Fibroblast of skin of left biceps (primary cell): Measurements from ENCODE around the gene KCTD12.

ENCODE experiments used
- DNase-seq, 2 experiments: peaks; one replicate each; pipeline ENCODE4 v3.0.0-alpha.2; 2013; ENCODE audit warnings: low read depth in 2 of 2

Gene KCTD12

DNA sequence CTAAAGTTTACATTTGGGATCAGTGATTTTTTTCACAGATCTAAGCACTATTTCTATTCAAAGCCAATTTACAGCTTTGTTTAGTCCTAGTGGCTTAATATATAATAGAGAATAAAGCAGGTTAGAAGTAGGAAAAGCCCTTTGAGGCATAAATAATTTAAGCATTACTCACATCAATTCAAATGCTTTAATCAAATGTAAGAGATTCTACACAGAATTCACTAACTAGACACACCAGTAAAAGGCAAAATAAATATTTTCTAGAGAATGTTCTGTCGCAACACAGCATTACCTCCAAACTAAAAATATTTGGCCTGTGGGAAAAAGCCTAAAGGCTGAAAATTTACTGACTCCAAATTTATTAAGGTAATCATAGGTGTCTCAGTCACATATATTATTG, 31.3 kb downstream of the KCTD12 start:
- DNase-seq = peak in 1 of 2 experiments; percentile 15

DNA sequence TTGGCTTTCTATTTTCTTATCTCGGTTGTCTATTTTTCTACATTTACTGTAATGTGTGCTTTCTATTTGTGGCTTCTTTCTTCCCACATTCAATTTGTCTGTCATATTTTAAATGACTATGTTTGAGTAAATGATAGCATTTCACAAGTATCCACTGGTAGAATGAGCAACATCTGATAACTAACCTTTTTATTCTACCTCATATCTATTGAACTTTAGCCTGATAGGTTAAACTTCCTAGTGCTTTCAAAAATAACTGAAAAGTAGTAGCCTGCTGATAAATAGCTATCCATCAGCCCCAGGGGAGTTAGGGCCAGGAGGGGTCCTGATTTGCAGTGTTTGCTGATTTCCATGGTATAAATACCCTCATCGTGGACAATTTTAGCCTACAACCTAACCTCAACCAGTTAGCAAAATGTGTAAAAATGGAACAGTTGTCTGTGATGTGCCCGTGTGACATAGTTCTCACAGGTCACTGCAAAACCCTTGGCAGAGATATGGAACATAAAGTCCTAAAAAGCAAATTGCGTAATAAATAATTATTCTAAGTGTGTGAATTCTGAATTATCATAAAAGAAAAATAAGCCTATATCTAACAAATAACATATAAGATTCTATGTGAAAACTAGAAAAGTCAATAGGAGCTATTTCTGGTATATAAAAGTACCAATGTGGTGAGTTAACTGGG, 32.1 kb downstream of the KCTD12 start:
- DNase-seq = no peak

- DNase-seq = no peak
Measured at GRCh38 chr13:76853481-76853880, 32.7 kb downstream of the KCTD12 start.

- DNase-seq = no peak
Measured at GRCh38 chr13:76852986-76853385, 33.2 kb downstream of the KCTD12 start.

GRCh38 chr13:76851961-76852360, 34.2 kb downstream of the KCTD12 start:
- no peak for DNase-seq

- DNase-seq = no peak
Measured at GRCh38 chr13:76849493-76849892, 36.7 kb downstream of the KCTD12 start.

- no peak for DNase-seq
Measured at GRCh38 chr13:76848596-76848995, 37.6 kb downstream of the KCTD12 start.

- DNase-seq = no peak
Measured at GRCh38 chr13:76846363-76846762, 39.8 kb downstream of the KCTD12 start.

GRCh38 chr13:76845865-76846264, 40.3 kb downstream of the KCTD12 start:
- no peak for DNase-seq

DNA sequence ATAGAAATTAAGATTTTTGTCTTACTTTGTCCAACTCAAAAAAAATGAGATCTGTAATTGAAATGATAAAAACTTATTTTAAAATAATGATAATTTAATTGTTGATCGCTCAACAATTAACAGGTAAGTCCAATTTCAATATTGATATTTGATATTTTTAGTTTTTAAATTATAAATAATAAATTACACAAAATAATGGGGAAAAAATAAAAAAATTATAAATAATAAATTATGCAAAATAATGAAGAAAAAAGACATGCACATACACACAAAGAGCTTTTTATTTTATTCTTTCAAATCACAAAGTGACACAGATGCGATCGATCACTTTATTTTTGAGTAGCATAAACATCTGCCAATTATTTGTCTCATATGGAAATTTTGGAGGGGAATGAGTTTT, 40.8 kb downstream of the KCTD12 start:
- no peak for DNase-seq

- DNase-seq = no peak
Measured at GRCh38 chr13:76837801-76838200, 48.4 kb downstream of the KCTD12 start.

GRCh38 chr13:76836311-76836710, 49.9 kb downstream of the KCTD12 start:
- DNase-seq = peak; percentile 55 to 72

GRCh38 chr13:76833441-76833954, 52.7 kb downstream of the KCTD12 start:
- no peak for DNase-seq

DNA sequence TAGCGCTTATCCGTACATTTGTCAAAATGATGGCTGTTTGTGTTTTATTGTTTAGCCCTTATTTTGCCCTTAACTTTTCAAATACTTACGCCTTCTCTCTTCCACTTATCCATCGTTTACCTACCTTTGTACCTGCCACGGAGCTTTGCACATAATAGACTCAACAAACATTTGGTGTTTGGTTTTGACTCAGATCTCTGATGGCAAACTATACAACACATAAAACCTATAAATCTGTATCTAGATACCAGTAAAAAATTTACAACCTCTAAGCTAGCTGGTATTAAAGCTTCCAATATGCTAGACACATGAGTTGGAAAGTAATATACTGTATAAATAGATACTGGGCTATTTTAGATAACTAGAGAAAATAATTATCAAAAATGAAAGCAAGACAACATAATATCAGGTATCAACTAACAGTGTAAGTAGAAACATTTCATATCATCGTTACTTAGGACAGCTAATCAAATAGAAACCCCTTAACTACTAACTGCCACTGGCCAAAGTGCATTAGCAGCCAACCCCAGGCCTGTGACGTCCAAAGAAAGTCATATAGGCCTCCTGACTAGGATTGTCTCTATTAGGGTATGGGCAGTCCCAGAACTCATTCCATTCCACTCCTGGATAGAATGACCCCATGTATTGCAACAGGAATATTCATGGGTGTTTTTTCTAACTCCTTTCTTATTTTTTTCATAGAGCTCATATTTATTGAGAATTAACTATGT, 53.8 kb downstream of the KCTD12 start:
- no peak for DNase-seq

DNA sequence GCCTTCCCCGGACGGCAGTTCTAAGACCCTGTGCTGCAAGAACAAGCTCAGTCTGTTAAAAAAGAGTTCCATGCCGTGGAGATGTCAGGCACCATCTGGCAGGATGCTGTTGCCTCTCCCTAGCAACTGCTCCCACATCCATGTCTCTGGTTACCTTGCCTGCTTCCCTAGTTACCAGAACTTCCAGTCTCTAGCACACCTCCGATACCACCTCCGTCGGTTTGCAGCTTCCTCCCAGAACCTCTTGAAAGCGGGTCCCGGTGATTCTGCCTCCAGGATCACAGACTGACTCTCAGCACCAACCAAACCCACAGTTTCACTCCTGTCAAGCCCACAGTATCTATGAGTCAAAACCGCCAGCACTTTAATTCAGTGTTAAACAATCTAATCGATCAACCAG, 55.4 kb downstream of the KCTD12 start:
- no peak for DNase-seq
